ENCODE measurements around the gene ZNF611. TPM values are rescaled to one million over a fixed set of nuclear protein-coding genes. Genes with fewer than 3 reads are reported as not detected.

Gene ZNF611
- total RNA-seq, 1 donor from 2014 or later: 7.0 TPM

Other genes with a start within 250 kb of the ZNF611 start
- gene ZNF808, start 207.4 kb downstream of the ZNF611 start, total RNA-seq: 34.0 TPM
- 18.4 TPM for gene ZNF701, start 164.8 kb downstream of the ZNF611 start, total RNA-seq
- gene ZNF83, start 96.7 kb downstream of the ZNF611 start, total RNA-seq: 21.1 TPM
- 2.9 TPM for gene ZNF600, start 51.7 kb upstream of the ZNF611 start, total RNA-seq
- gene ZNF28, start 86.6 kb upstream of the ZNF611 start, total RNA-seq: 7.1 TPM
- 8.3 TPM for gene ZNF468, start 122.6 kb upstream of the ZNF611 start, total RNA-seq
- 11.1 TPM for gene ZNF320, start 162.6 kb upstream of the ZNF611 start, total RNA-seq
- gene ZNF888, start 188.4 kb upstream of the ZNF611 start, total RNA-seq: 1.6 TPM
- 5.9 TPM for gene ZNF816, start 227.8 kb upstream of the ZNF611 start, total RNA-seq